ENCODE data around the gene RAPGEF4. TPM values are rescaled to one million over a fixed set of nuclear protein-coding genes. Genes with fewer than 3 reads are reported as not detected.

The RAPGEF4 gene
- total RNA-seq, 2 experiments from 2014 or later, result 0.85 to 1.3 TPM

DNA sequence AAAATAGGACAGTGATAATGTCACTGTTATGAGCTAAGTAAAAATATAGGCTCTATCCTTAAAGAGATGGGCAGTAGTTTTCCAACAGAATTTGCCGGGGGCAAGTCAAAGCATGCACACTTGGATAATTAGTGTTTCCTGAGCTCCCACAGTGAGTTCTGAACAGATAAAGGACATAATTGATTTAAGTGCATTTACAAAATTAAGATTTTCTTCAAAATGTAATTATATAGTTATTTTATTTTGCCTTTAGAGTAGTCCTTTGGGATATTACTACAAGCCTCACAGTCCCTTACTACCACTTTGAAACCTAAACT lies 107.6 kb downstream of the RAPGEF4 start:
- TF ChIP-seq, protein P1, sequence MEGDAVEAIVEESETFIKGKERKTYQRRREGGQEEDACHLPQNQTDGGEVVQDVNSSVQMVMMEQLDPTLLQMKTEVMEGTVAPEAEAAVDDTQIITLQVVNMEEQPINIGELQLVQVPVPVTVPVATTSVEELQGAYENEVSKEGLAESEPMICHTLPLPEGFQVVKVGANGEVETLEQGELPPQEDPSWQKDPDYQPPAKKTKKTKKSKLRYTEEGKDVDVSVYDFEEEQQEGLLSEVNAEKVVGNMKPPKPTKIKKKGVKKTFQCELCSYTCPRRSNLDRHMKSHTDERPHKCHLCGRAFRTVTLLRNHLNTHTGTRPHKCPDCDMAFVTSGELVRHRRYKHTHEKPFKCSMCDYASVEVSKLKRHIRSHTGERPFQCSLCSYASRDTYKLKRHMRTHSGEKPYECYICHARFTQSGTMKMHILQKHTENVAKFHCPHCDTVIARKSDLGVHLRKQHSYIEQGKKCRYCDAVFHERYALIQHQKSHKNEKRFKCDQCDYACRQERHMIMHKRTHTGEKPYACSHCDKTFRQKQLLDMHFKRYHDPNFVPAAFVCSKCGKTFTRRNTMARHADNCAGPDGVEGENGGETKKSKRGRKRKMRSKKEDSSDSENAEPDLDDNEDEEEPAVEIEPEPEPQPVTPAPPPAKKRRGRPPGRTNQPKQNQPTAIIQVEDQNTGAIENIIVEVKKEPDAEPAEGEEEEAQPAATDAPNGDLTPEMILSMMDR (IDR thresholded peaks at IDR 0.05), result no peak
- ATAC-seq (no peak), DNase-seq (no peak)
- H3K27ac Mint-ChIP-seq, result no peak overlapping the region
- no peaks in the 10 kb centered on the region for H3K4me1 Mint-ChIP-seq (ENCODE audit: low read depth)
- no peaks in the 10 kb centered on the region for H3K9me3 Mint-ChIP-seq
- ChIA-PET CTCF (interaction anchor here (1.7 kb wide), 1 partner anchor 89 kb away, joined by 5 read pairs; no protein-coding TSS in a partner anchor), POLR2A (no interaction called here)
- no peak overlapping the region for H3K4me3 Mint-ChIP-seq
- no peaks in the 10 kb centered on the region for H3K36me3 Mint-ChIP-seq (ENCODE audit: low read depth)
- H3K27me3 Mint-ChIP-seq, result no peaks in the 10 kb centered on the region
- intact Hi-C loops (cut with micrococcal nuclease), result no loop called here

DNA sequence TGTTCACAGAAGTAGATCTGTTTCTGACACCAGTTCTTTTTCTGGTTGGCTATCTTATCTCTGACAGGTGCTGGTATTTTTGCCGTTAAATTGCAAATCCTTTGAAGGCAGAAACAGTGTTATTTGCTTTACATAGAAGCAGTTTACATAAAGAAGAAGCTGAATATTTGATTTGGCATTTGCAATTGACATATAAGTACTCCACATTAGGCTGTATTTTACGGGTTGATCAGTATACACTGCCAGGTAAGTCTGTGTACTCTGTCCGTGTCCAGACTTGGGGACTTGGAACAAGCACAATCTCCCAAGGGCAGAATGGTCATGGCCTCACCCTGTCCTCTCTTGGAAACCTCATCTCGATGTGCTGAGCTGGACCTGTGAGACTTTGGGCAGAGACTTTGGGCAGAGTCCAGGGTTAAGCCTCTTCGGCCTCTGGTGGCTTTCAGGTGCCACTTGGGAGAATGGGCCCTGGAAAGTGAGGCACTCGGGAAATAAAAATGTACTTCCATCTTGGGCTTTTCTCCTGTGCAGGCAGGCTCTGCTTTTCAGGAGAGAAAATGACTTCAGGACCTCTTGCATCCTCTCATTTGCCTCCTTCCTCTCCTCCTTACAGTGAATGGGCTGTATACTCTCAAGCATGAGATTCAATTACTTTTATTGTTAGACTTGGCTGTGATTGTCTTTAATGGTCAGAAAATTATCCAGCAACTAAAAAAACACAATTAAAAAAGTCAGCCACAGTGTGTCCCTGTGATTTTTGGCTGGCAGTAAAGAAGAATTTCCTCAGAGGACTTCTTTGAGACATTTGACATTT lies 108.5 kb downstream of the RAPGEF4 start:
- intact Hi-C loops (cut with micrococcal nuclease), result no loop called here
- TF ChIP-seq, protein P1 (IDR thresholded peaks at IDR 0.05), result no peak
- no peak overlapping the region for H3K4me3 Mint-ChIP-seq
- ATAC-seq (no peak), DNase-seq (no peak)
- CTCF ChIA-PET, result interaction anchor here (1.7 kb wide), 1 partner anchor 88 kb away, joined by 5 read pairs; no protein-coding TSS in a partner anchor
- no peaks in the 10 kb centered on the region for H3K27me3 Mint-ChIP-seq
- H3K27ac Mint-ChIP-seq, result no peak overlapping the region
- no peaks in the 10 kb centered on the region for H3K4me1 Mint-ChIP-seq (ENCODE audit: low read depth)
- POLR2A ChIA-PET, result no interaction called here
- no peaks in the 10 kb centered on the region for H3K9me3 Mint-ChIP-seq
- no peaks in the 10 kb centered on the region for H3K36me3 Mint-ChIP-seq (ENCODE audit: low read depth)

DNA sequence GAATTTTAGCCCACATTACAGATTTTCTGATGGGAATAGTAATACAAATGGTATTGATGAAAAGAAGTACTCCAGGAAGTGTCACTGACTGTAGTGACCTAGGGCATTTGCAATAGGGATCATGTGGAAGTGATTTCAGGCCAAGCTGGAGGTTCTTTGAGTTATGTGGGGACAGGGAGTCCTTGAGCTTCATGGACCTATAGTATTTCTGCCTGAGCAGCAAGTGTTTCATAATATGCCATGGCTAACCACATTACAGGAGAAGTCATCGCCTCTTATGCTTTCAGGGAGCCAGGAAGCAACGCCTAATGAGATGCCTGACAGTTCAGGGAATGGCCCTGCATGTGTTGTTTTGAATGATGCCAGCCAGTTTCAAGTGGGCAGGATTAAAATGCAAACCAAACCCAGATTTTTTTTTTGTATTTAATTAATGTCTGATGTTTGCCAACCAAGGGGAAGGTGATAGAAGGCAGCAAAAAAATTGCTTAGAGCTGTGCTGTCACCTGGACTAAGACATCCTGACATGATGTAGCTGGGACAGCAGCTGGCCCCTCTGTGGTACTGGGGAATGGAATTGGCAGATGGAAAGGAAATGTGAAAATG lies 109.5 kb downstream of the RAPGEF4 start:
- H3K27me3 Mint-ChIP-seq, result no peaks in the 10 kb centered on the region
- DNase-seq (no peak), ATAC-seq (no peak)
- ChIA-PET CTCF (interaction anchor here (0.7 kb wide), 1 partner anchor 86 kb away, joined by 3 read pairs; no protein-coding TSS in a partner anchor), POLR2A (no interaction called here)
- intact Hi-C loops (cut with micrococcal nuclease), result no loop called here
- H3K4me1 Mint-ChIP-seq (ENCODE audit: low read depth), result no peaks in the 10 kb centered on the region
- no peak overlapping the region for H3K4me3 Mint-ChIP-seq
- no peak overlapping the region for H3K27ac Mint-ChIP-seq
- H3K36me3 Mint-ChIP-seq (ENCODE audit: low read depth), result no peaks in the 10 kb centered on the region
- no peaks in the 10 kb centered on the region for H3K9me3 Mint-ChIP-seq
- TF ChIP-seq, protein P1 (IDR thresholded peaks at IDR 0.05), result no peak

DNA sequence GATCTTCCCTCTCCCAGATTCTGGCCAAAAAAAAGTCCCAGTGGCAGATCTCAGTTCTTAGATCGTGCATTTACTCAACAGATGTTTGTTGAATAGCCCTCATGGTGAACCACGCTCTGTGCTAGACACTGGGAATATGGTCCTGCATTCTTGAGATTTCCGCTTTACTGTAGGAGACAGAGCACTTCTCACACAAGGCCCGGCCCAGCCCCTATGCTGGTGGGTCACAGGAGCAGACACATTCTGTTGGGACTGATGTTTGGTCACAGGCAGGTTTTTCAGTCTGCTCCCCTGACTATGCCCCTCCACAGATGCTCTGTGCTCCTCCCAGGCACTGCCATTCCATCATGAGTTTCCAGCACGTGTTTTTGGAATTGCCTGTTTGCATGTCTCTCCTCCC lies 110.9 kb downstream of the RAPGEF4 start:
- H3K4me3 Mint-ChIP-seq, result no peak overlapping the region
- no peak for DNase-seq
- TF ChIP-seq, protein P1 (IDR thresholded peaks at IDR 0.05), result no peak
- ChIA-PET POLR2A (no interaction called here), CTCF (no interaction called here)
- no peak for ATAC-seq
- H3K4me1 Mint-ChIP-seq (ENCODE audit: low read depth), result no peaks in the 10 kb centered on the region
- H3K9me3 Mint-ChIP-seq, result peaks cover under 1% of the 10 kb centered on the region
- no peaks in the 10 kb centered on the region for H3K27me3 Mint-ChIP-seq
- H3K27ac Mint-ChIP-seq, result no peak overlapping the region
- H3K36me3 Mint-ChIP-seq (ENCODE audit: low read depth), result no peaks in the 10 kb centered on the region
- intact Hi-C loops (cut with micrococcal nuclease), result no loop called here

DNA sequence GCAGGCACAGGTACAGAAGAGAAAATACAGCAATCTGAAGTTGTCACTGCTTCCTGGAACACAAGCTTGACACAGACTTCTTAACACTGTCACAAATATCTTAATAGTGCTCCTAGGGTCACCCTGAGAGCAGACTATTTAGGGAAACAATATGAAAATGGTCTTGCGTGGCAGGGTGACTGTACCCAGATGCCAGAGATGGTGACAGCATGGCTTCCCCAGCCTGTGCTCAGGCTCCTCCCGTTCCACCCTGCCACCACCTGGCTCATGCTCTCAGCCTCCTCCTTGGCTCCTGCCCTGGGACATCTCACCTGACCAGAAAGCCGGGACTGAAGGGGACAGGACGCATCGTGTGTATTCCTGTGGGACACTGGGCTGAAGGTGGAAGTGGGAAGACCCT lies 111.5 kb downstream of the RAPGEF4 start:
- ChIA-PET CTCF (no interaction called here), POLR2A (no interaction called here)
- no peak overlapping the region for H3K4me3 Mint-ChIP-seq
- TF ChIP-seq, protein P1 (IDR thresholded peaks at IDR 0.05), result no peak
- DNase-seq (no peak), ATAC-seq (no peak)
- no peaks in the 10 kb centered on the region for H3K27me3 Mint-ChIP-seq
- H3K36me3 Mint-ChIP-seq (ENCODE audit: low read depth), result no peaks in the 10 kb centered on the region
- no peak overlapping the region for H3K27ac Mint-ChIP-seq
- peaks cover 2% of the 10 kb centered on the region for H3K9me3 Mint-ChIP-seq
- H3K4me1 Mint-ChIP-seq (ENCODE audit: low read depth), result no peaks in the 10 kb centered on the region
- intact Hi-C loops (cut with micrococcal nuclease), result no loop called here

Data from activated CD8-positive, alpha-beta T cell treated with anti-CD3 and anti-CD28 coated beads for 36 hours (primary cell).